Cerebellar nuclear complex (tissue), 1 donor: ENCODE data around the gene SLC6A11.

Experiments
- DNase-seq, 2 experiments: peaks; one replicate each; lab custom pipeline; 2025; lab: John Stamatoyannopoulos, UW

Gene SLC6A11

GRCh38 chr3:10954740-10955139 lies 138.7 kb downstream of the SLC6A11 start:
- no peak for DNase-seq

- no peak for DNase-seq
Observed at GRCh38 chr3:10955711-10956453, 139.9 kb downstream of the SLC6A11 start.

GRCh38 chr3:10956531-10956930 lies 140.5 kb downstream of the SLC6A11 start:
- DNase-seq = no peak

GRCh38 chr3:10956986-10957385 lies 141.0 kb downstream of the SLC6A11 start:
- peak in 1 of 2 experiments; percentile 10 for DNase-seq

- DNase-seq = no peak
Observed at GRCh38 chr3:10957976-10958749, 142.1 kb downstream of the SLC6A11 start.

GRCh38 chr3:10960255-10960654 lies 144.2 kb downstream of the SLC6A11 start:
- DNase-seq = no peak

GRCh38 chr3:10961921-10962320 lies 145.9 kb downstream of the SLC6A11 start:
- DNase-seq = no peak

- DNase-seq = no peak
Observed at GRCh38 chr3:10962481-10963036, 146.5 kb downstream of the SLC6A11 start.

- DNase-seq = no peak
Observed at GRCh38 chr3:10964537-10965167, 148.6 kb downstream of the SLC6A11 start.

- DNase-seq = no peak
Observed at GRCh38 chr3:10968401-10968800, 152.4 kb downstream of the SLC6A11 start.

GRCh38 chr3:10970306-10970960 lies 154.4 kb downstream of the SLC6A11 start:
- DNase-seq = no peak

GRCh38 chr3:10972072-10972782 lies 156.2 kb downstream of the SLC6A11 start:
- DNase-seq = no peak

- no peak for DNase-seq
Observed at GRCh38 chr3:10973046-10973595, 157.1 kb downstream of the SLC6A11 start.

GRCh38 chr3:10974131-10974530 lies 158.1 kb downstream of the SLC6A11 start:
- no peak for DNase-seq

- DNase-seq = no peak
Observed at GRCh38 chr3:10974746-10975375, 158.8 kb downstream of the SLC6A11 start.

GRCh38 chr3:10975695-10976234 lies 159.7 kb downstream of the SLC6A11 start:
- DNase-seq = no peak

- DNase-seq = no peak
Observed at GRCh38 chr3:10976770-10977169, 160.7 kb downstream of the SLC6A11 start.

GRCh38 chr3:10977892-10978510 lies 162.0 kb downstream of the SLC6A11 start:
- DNase-seq = no peak

GRCh38 chr3:10978956-10979355 lies 162.9 kb downstream of the SLC6A11 start:
- DNase-seq = no peak

GRCh38 chr3:10980312-10980711 lies 164.3 kb downstream of the SLC6A11 start:
- no peak for DNase-seq
